HG03442 (cell line): ENCODE data around the gene DNAJC15.

ENCODE experiments used
- ATAC-seq: cut with Tn5 transposase; IDR thresholded peaks from one replicate; pipeline ENCODE4 v1.9.1; 2021; ENCODE audit warnings: mild to moderate bottlenecking, moderate library complexity; ENCODE audit not compliant: unreplicated experiment

DNAJC15 gene

GRCh38 chr13:43123856-43124255 is 100.5 kb downstream of the DNAJC15 start:
- no peak for ATAC-seq

- ATAC-seq = no peak
Observed at GRCh38 chr13:43124490-43124889, 101.1 kb downstream of the DNAJC15 start.

- no peak for ATAC-seq
Observed at GRCh38 chr13:43126420-43126819, 103.0 kb downstream of the DNAJC15 start.

- no peak for ATAC-seq
Observed at GRCh38 chr13:43127103-43127798, 103.9 kb downstream of the DNAJC15 start.

GRCh38 chr13:43127827-43128226 is 104.4 kb downstream of the DNAJC15 start:
- no peak for ATAC-seq

DNA sequence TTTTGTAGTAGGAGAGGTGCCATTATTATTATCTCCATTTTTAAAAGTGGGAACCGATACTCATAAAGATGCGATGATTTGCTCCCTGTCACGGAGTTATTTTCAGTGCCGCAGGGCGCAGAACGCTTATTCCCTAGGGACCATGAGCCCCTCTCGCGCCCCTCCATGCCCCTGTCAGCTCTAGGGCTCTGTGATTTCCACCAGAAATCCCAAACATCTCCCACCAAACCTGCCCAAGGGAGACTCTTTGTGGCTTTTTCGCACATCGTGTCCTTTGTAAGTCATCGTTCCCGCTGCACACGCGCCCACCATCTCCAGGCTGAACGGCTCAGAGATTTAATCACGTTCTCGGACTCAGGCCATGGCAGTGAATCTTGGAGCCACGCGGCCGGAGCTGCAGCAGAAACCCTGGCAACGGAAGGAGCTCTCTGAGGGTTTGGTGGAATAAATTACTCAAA is 105.1 kb downstream of the DNAJC15 start:
- ATAC-seq = no peak

- no peak for ATAC-seq
Observed at GRCh38 chr13:43129066-43129465, 105.7 kb downstream of the DNAJC15 start.

DNA sequence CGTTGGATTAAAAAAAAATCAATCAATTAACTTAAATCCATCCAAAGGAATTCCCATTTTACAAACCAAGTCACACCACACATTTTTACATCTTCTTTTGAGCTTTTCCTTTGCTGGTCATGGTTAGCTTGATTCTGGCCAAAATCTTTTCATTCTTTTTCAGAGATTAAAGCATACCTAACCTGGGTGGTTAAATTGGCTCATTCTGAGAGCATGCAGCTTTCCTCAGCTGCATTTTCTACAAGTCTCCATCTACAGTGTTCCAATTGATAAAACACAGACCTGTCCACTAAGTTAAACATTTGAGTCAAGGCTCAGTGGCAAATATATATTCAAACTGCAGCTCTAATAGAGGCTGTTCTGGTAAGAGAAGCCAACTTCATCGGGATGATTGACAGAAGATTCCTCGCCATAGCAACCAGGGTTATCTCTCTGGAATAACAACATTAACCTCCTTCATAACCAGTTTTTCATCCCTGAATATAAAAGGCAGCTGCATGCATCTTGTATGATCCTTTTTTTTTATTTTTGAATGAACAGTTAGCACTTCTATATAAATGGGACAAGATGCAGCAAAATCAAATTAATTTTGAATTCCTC is 106.2 kb downstream of the DNAJC15 start:
- ATAC-seq = no peak

DNA sequence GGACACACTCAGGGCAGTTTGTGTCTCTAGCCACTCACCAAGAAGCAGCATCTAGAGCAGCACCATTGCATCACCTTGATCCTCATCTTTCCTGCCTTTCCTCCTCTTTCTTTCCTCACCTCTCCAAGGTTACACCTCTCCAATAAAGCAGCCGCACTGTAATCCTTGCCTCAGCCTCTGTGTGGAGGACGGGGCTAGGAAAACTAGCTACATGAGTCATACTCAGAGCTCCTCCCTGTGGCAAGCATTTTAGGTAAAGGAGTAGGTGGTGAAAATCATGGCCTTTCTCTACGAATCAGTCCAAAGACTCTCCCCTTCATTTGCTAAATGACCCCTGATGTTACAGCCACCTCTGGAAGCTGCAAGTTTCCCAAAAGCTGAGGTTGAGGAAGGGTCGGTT is 108.9 kb downstream of the DNAJC15 start:
- ATAC-seq = no peak

- ATAC-seq = no peak
Observed at GRCh38 chr13:43132911-43133310, 109.5 kb downstream of the DNAJC15 start.

DNA sequence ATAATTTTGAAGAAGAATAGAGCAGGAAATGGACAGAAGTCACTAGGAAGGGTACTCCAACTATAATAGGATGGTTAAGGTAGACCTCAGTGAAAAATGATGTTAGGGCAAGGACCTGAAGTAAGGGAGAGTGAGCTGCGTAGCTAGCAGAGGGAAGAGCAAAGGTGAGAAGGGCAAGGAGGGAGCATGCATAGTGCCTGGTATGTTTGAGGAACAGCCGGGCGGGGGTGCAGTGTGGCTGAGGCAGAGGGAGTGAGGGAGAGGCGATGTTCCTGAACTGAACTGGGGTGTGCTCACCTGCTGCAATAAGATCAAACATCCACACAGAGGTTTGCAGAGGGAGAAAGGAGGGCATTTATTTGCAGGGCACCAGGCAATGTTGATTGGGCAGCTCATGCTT is 110.4 kb downstream of the DNAJC15 start:
- ATAC-seq = no peak

DNA sequence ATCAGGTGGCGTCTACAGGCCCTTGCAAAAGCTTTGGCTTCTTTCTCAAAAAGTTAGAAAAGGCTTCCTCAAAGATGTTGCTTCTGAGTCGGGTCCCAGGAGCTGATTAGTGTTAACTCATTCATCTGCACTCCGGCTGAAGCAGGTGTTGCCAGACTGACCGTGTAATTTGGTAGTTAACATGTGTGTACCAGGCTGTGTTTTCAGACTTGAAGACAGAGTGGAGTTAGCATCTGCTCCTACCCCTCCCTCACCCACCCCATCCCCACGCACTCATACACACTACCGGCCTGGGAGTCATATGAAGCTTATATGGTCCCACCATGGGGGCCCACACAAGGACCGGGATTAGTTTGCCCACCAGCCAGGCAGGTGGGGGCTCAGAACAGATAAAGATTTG is 111.5 kb downstream of the DNAJC15 start:
- ATAC-seq = no peak

- ATAC-seq = no peak
Observed at GRCh38 chr13:43135516-43135915, 112.1 kb downstream of the DNAJC15 start.

DNA sequence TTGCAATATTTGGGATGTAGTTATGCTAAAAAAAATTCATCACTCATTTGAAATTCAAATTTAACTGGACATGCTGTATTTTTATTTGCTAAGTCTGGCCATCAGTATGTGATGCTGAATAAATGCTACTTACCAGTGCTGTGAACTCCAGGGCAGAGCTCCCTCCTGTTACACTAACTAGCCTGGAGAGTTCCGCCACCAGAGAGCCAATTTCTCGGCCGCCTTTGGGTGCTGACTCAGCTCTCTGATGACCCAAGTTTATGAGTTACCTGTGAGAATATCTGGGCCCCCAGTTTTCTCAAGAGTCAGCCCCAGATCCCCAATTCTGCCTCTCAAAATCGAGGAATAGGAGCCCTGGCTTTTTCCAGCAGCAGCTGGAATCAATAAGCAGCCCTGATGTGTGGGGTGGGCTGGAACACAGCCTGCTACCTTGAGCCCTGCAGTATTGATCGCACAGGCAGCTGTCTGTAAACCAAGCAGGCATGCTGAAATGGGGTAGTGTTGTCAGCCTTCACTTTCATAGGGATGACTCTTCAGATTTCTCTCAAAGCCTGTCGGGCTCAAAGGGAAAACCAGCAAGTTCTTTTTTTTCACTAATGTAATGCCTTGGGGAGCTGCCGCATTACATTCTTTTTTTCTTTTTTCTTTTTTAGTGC is 113.7 kb downstream of the DNAJC15 start:
- ATAC-seq = no peak

GRCh38 chr13:43139211-43139610 is 115.8 kb downstream of the DNAJC15 start:
- ATAC-seq = no peak

DNA sequence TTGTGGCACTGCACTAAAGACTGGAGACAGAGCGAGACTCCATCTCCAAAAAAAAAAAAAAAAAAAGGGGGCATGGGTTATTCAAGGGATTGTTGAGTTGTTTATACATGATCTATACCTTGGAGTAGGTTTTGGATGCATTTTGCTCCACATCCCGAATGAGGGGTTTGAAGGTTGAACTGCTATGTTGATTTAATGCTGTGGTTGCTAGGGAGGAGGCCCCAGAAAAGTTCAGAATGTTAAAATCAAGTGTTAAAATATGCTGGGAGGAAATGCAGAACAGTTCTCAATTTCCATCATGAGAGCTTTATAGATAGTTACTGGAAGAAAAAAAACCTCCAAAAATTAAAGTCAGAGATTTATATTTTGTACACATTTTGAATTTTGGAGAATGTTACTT is 116.5 kb downstream of the DNAJC15 start:
- ATAC-seq = no peak

- ATAC-seq = no peak
Observed at GRCh38 chr13:43140985-43141384, 117.6 kb downstream of the DNAJC15 start.

DNA sequence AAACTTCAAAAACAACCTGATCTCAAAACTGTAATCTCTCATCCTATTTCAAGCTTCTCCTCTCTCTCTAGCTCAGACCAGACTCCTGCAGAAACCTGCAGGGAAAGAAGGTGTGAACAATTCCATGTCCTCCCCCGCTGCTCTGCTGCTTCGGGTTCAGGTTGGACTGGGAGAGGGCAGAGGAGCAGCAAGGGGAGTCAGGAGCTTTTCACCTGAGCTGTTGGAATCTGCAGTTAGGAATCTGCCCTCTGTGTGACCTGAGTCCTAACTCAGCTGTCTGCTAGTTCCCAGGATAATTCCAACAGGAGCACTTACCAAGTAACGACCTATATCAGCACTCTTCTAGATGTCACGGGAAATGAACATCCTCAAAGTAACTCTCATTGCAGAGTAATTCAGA is 118.3 kb downstream of the DNAJC15 start:
- no peak for ATAC-seq

DNA sequence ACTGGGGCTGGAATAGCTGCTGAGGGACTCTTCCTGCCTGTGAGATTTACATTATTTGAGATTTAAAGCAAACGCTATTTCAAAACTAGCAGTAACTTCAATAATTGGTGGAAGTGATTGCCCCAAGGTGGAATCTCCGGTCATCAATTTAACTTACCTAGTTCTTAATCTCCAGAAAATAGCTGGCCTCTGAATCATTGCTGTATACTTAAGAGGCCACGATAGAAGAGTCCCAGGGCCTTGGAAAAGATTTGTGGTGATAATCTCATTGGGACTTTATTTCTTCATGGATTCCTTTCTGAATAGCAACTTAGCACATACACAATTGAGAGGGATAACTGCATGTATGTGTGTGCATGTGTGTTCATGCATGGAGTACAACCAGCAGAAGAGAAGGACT is 120.2 kb downstream of the DNAJC15 start:
- ATAC-seq = no peak

DNA sequence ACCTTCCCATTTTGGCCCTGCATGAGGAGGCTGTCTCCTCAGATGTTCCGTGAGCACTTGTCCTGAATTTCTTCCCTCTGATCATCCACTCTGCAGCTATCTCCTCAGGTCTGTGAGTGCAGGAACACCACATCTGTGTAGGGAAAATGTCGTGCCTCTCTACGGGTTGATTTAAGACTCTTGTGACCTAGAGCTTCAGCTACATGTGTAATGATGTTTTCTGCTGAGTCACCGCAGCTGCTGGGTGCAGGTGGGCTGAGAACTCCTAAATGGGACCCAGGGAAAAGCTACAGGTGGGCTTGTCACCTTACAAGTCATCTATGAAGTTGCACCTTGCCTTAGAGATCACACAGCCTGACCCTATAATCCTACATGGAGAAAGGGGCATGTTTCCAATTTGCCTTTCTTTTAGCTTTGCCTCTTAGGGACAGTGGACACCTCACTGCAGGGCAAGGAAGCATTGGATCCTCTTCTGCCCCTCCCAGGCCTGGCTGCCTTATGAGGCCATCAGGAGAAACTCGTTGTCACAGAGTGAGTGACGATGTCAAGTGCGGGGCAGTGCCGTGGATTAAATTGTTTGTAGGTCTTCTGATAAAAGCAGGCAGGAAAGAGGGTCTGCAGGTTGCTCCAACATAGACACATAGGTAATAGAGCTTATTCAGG is 122.3 kb downstream of the DNAJC15 start:
- ATAC-seq = no peak

- no peak for ATAC-seq
Observed at GRCh38 chr13:43146400-43146799, 123.0 kb downstream of the DNAJC15 start.
